Spleen (tissue), 11 donors: ENCODE results near the gene IQGAP2. TPM values are rescaled to one million over a fixed set of nuclear protein-coding genes. Genes with fewer than 3 reads are reported as not detected.

ENCODE experiments used
- DNase-seq: peaks from one replicate; pipeline ENCODE4 v3.0.0-alpha.2; 2020
- H3K27ac ChIP-seq, 8 donors: fragments of 200-600 bp; sonication (generic) in 7 of 8; 1 replicate in 4 of 8; 2 replicates in 4 of 8; pipeline versions ENCODE4 v1.5.0 to v1.8.0; 2016 to 2021; ENCODE audit warnings: inconsistent platforms in 4 of 8, mild to moderate bottlenecking in 4 of 8, moderate library complexity in 1 of 8
- H3K27me3 ChIP-seq, 7 donors: fragments of 200-600 bp; sonication (generic) in 6 of 7; replicated peaks in 1 of 7; 1 replicate in 4 of 7; 2 replicates in 3 of 7; pipeline versions ENCODE4 v1.5.0 to v1.8.0; 2016 to 2021; ENCODE audit warnings: inconsistent platforms in 3 of 7, mild to moderate bottlenecking in 1 of 7
- H3K36me3 ChIP-seq, 6 donors: fragments of 200-600 bp; sonication (generic) in 5 of 6; 1 replicate in 4 of 6; 2 replicates in 2 of 6; pipeline versions ENCODE4 v1.5.0 to v1.8.0; 2016 to 2021; ENCODE audit warnings: inconsistent platforms in 2 of 6
- H3K4me1 ChIP-seq, 6 donors: fragments of 200-600 bp; sonication (generic) in 5 of 6; 1 replicate in 3 of 6; 2 replicates in 3 of 6; pipeline versions ENCODE4 v1.5.0 to v1.8.0; 2016 to 2021; ENCODE audit warnings: inconsistent platforms in 3 of 6
- H3K4me3 ChIP-seq, 8 donors: fragments of 200-600 bp; sonication (generic) in 7 of 8; 1 replicate in 4 of 8; 2 replicates in 4 of 8; pipeline versions ENCODE4 v1.5.0 to v1.8.0; 2016 to 2021; ENCODE audit warnings: inconsistent platforms in 4 of 8, mild to moderate bottlenecking in 4 of 8, moderate library complexity in 2 of 8
- H3K9me3 ChIP-seq, 8 donors: fragments of 200-600 bp; sonication (generic) in 7 of 8; 1 replicate in 4 of 8; 2 replicates in 4 of 8; pipeline versions ENCODE4 v1.5.0 to v1.8.0; 2016 to 2021; ENCODE audit warnings: inconsistent platforms in 4 of 8
- CTCF ChIP-seq, 11 experiments: fragments of 200-600 bp in 7 of 11; fragments of 450-650 bp in 4 of 11; sonication (generic) in 4 of 11; IDR thresholded peaks in 8 of 11; conservative IDR thresholded peaks in 3 of 11; 1 replicate in 7 of 11; 2 replicates in 4 of 11; pipeline versions ENCODE4 v1.4.0 to v1.8.0; 2016 to 2021; ENCODE audit warnings: antibody characterized with exemption in 11 of 11, inconsistent platforms in 4 of 11, mild to moderate bottlenecking in 1 of 11
- POLR2A ChIP-seq, 3 donors: fragments of 450-650 bp; IDR thresholded peaks; one replicate each; pipeline ENCODE4 v1.5.1; 2017; ENCODE audit warnings: antibody characterized with exemption in 3 of 3, mild to moderate bottlenecking in 1 of 3
- POLR2AphosphoS5 ChIP-seq, 3 donors: sonication (generic); formaldehyde crosslinking; IDR thresholded peaks; one replicate each; pipeline ENCODE4 v1.5.1; 2017; ENCODE audit warnings: antibody characterized with exemption in 3 of 3
- WGBS, 5 donors: extraction: QIAGEN DNeasy Blood & Tissue Kit in 3 of 5; methylation state at CpG; one replicate each; pipeline versions ENCODE4 v1.1.5 to v1.1.7; 2013 to 2018; 5-methylcytosine and 5-hydroxymethylcytosine counted together
- intact Hi-C: fragments of 100-400 bp; cut with DNase I; formaldehyde crosslinking; loops from one replicate; pipeline ENCODE4 v1.15.0; 2023; ENCODE audit warnings: low total_unique reads
- polyA plus RNA-seq, 3 donors: library from polyadenylated mRNA; stranded (reverse); fragments of 200-250 nt; gene quantifications; one replicate each; pipeline ENCODE4 v1.2.1, GENCODE V29; 2013
- total RNA-seq, 7 donors: library from RNA; depleted of rRNA in 3 of 7; stranded (reverse); fragments of >200 nt in 3 of 7; fragmentation: NEBNext Ultra II Directional in 4 of 7; extraction: Animal tissue kit (Norgen Biotek cat#: 25700) in 4 of 7; gene quantifications; one replicate each; pipeline versions ENCODE4 v1.1.0 to v1.2.1, GENCODE V29; 2016 to 2021
- donor health status: healthy with polysubstance abuse.
- donor health status: DM: no; HTN: no; CAD: no; lungs with moderate emphysema.
- donor health status: DM: no; HTN: no; CAD: no.
- donor health status: Bipolar disorder and iron deficiency.
- donor health status: healthy.
- donor health status: DM: no; HTN: no; CAD: no.
- donor health status: DM: yes; HTN: yes; CAD: no.

The IQGAP2 gene
- total and polyA plus RNA-seq, 10 donors, result 9.3 to 83.6 (median 52.8) TPM

- 79 to 95% (median 85%) methylated on average over 6 of the region's 6 CpGs for WGBS, 5 donors
- H3K36me3 ChIP-seq, result peaks cover 0 to 91% (median 13%) of the 10 kb centered on the region in 6 donors
- intact Hi-C loops, result no loop called here
These were observed 292.3 kb downstream of the IQGAP2 start for GRCh38 chr5:76695346-76695745.

GRCh38 chr5:76696251-76696650, 293.2 kb downstream of the IQGAP2 start:
- 67 to 84% (median 72%) methylated on average over 1 of the region's 1 CpG for WGBS, 5 donors
- no peaks in the 10 kb centered on the region for H3K27me3 ChIP-seq
- peak overlapping the region in 7 of 8 donors; percentile 31 to 70 (median 51) for H3K27ac ChIP-seq
- intact Hi-C loops, result no loop called here
- no peaks in the 10 kb centered on the region for H3K9me3 ChIP-seq
- H3K4me3 ChIP-seq, result no peak overlapping the region
- no peak for DNase-seq
- no peak for TF ChIP-seq CTCF (IDR thresholded peaks at IDR 0.05 in 8 of 11, conservative IDR thresholded peaks at IDR 0.05 in 3 of 11)
- TF ChIP-seq POLR2AphosphoS5 (IDR thresholded peaks at IDR 0.05), result no peak
- TF ChIP-seq POLR2A (IDR thresholded peaks at IDR 0.05), result no peak
- peaks cover 0 to 91% (median 14%) of the 10 kb centered on the region in 6 donors for H3K36me3 ChIP-seq
- peaks cover 0 to 35% (median 12%) of the 10 kb centered on the region in 6 donors for H3K4me1 ChIP-seq

More at GRCh38 chr5:76695346-76695745, 292.3 kb downstream of the IQGAP2 start:
- H3K4me3 ChIP-seq, result no peak overlapping the region
- peak overlapping the region in 5 of 8 donors; percentile 50 to 70 (median 54) for H3K27ac ChIP-seq
- TF ChIP-seq CTCF (IDR thresholded peaks at IDR 0.05 in 8 of 11, conservative IDR thresholded peaks at IDR 0.05 in 3 of 11) (no peak), POLR2AphosphoS5 (IDR thresholded peaks at IDR 0.05) (no peak), POLR2A (IDR thresholded peaks at IDR 0.05) (no peak)
- H3K27me3 ChIP-seq, result no peaks in the 10 kb centered on the region
- no peak for DNase-seq
- no peaks in the 10 kb centered on the region for H3K9me3 ChIP-seq
- H3K4me1 ChIP-seq, result peaks cover 0 to 42% (median 15%) of the 10 kb centered on the region in 6 donors

GRCh38 chr5:76697670-76698069, 294.6 kb downstream of the IQGAP2 start:
- no peak overlapping the region for H3K4me3 ChIP-seq
- no peak overlapping the region for H3K27ac ChIP-seq
- peaks cover 0 to 21% (median 6%) of the 10 kb centered on the region in 6 donors for H3K4me1 ChIP-seq
- no peak for TF ChIP-seq CTCF (IDR thresholded peaks at IDR 0.05 in 8 of 11, conservative IDR thresholded peaks at IDR 0.05 in 3 of 11)
- TF ChIP-seq POLR2AphosphoS5 (IDR thresholded peaks at IDR 0.05), result no peak
- no peak for TF ChIP-seq POLR2A (IDR thresholded peaks at IDR 0.05)
- no peak for DNase-seq
- no peaks in the 10 kb centered on the region for H3K27me3 ChIP-seq
- H3K9me3 ChIP-seq, result no peaks in the 10 kb centered on the region
- intact Hi-C loops, result no loop called here
- H3K36me3 ChIP-seq, result peaks cover 0 to 95% (median 23%) of the 10 kb centered on the region in 6 donors
- WGBS, 5 donors, result 93 to 97% (median 96%) methylated on average over 5 of the region's 5 CpGs

- DNase-seq, result no peak
- intact Hi-C loops, result no loop called here
- H3K36me3 ChIP-seq, result peaks cover 0 to 85% (median 16%) of the 10 kb centered on the region in 6 donors
- 75 to 93% (median 87%) methylated on average over 2 of the region's 2 CpGs for WGBS, 5 donors
- H3K4me1 ChIP-seq, result peaks cover 0 to 20% (median 9%) of the 10 kb centered on the region in 6 donors
- no peak overlapping the region for H3K27ac ChIP-seq
- H3K9me3 ChIP-seq, result no peaks in the 10 kb centered on the region
- no peaks in the 10 kb centered on the region for H3K27me3 ChIP-seq
- no peak for TF ChIP-seq CTCF (IDR thresholded peaks at IDR 0.05 in 8 of 11, conservative IDR thresholded peaks at IDR 0.05 in 3 of 11)
- no peak for TF ChIP-seq POLR2AphosphoS5 (IDR thresholded peaks at IDR 0.05)
- TF ChIP-seq POLR2A (IDR thresholded peaks at IDR 0.05), result no peak
- no peak overlapping the region for H3K4me3 ChIP-seq
These were observed 297.5 kb downstream of the IQGAP2 start for GRCh38 chr5:76700571-76700970.
